Tibial nerve (tissue), 4 donors: Measurements from ENCODE around the gene MAML2. TPM values are rescaled to one million over a fixed set of nuclear protein-coding genes. Genes with fewer than 3 reads are reported as not detected.
A peak's percentile ranks its signal among the peaks of the same experiment; 100 is the strongest.

Source experiments
- DNase-seq, 2 donors: peaks; one replicate each; pipeline ENCODE4 v3.0.0-alpha.2; 2019; ENCODE audit warnings: low spot score in 2 of 2
- H3K27ac ChIP-seq, 4 donors: fragments of 200-600 bp; sonication (generic) in 3 of 4; one replicate each; pipeline ENCODE4 v1.5.1; 2017 to 2019; ENCODE audit warnings: mild to moderate bottlenecking in 1 of 4
- H3K27me3 ChIP-seq, 2 donors: fragments of 200-600 bp; sonication (generic) in 1 of 2; one replicate each; pipeline versions ENCODE4 v1.5.1 to v1.6.0; 2017 to 2019
- H3K36me3 ChIP-seq, 3 donors: fragments of 200-600 bp; sonication (generic); one replicate each; pipeline ENCODE4 v1.5.1; 2018 to 2019
- H3K4me1 ChIP-seq, 4 donors: fragments of 200-600 bp; sonication (generic) in 3 of 4; one replicate each; pipeline ENCODE4 v1.5.1; 2017 to 2019
- H3K4me3 ChIP-seq, 4 donors: fragments of 200-600 bp; sonication (generic) in 3 of 4; one replicate each; pipeline ENCODE4 v1.5.1; 2017 to 2019; ENCODE audit warnings: mild to moderate bottlenecking in 1 of 4, moderate library complexity in 1 of 4
- H3K9me3 ChIP-seq, 4 donors: fragments of 200-600 bp; sonication (generic) in 3 of 4; one replicate each; pipeline ENCODE4 v1.5.1; 2017 to 2019
- EP300 ChIP-seq, 2 donors: sonication (generic); formaldehyde crosslinking; IDR thresholded peaks; one replicate each; pipeline ENCODE4 v1.6.1; 2017; ENCODE audit warnings: antibody characterized with exemption in 2 of 2, mild to moderate bottlenecking in 1 of 2
- POLR2A ChIP-seq, 2 donors: fragments of 450-650 bp; IDR thresholded peaks; one replicate each; pipeline ENCODE4 v1.6.1; 2017; ENCODE audit warnings: antibody characterized with exemption in 2 of 2, mild to moderate bottlenecking in 2 of 2, moderate library complexity in 2 of 2
- WGBS, 2 donors: methylation state at CpG; one replicate each; pipeline ENCODE4 v1.1.5; 2018; 5-methylcytosine and 5-hydroxymethylcytosine counted together
- total RNA-seq, 4 donors: library from RNA; depleted of rRNA; stranded (reverse); fragments of >200 nt; gene quantifications; one replicate each; pipeline ENCODE4 v1.1.0, GENCODE V29; 2016
- TF ChIP-seq, protein P1 (sequence below), 5 experiments: fragments of 200-600 bp in 3 of 5; fragments of 450-650 bp in 2 of 5; sonication (generic) in 3 of 5; IDR thresholded peaks; one replicate each; pipeline ENCODE4 v1.5.1; 2016 to 2019; ENCODE audit warnings: antibody characterized with exemption in 5 of 5, mild to moderate bottlenecking in 3 of 5, moderate library complexity in 2 of 5

Gene MAML2
- total RNA-seq, 4 donors from 2014 or later = 20.5 to 38.4 (median 27.9) TPM

DNA sequence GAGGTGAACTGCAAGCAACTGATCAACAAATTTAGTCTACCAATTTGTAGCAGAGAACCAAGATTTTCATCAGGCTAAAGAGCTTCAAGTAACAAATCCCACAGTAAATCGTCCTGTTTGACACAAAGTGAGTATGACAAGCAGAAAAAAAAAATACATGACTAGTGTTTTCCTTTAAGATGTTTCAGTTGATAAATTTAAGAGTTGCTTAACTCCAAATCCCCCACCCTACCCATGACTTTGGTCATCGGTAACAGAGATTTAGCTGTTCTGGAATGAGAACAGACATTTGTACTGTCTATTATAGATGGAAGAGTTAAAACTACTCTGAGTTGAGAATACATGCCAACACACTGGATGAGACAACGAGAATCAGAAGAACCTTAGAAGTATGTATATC is 254.1 kb downstream of the MAML2 start:
- Histone ChIP-seq H3K27me3 (no peaks in the 10 kb centered on the region), H3K9me3 (no peaks in the 10 kb centered on the region), H3K4me3 (no peak overlapping the region), H3K36me3 (peaks cover 0 to 9% (median 0%) of the 10 kb centered on the region in 3 donors), H3K4me1 (peaks cover 0 to 78% (median 23%) of the 10 kb centered on the region in 4 donors), H3K27ac (peak overlapping the region in 1 of 4 donors; percentile 76)
- no peak for DNase-seq
- TF ChIP-seq POLR2A (IDR thresholded peaks at IDR 0.05) (no peak), EP300 (IDR thresholded peaks at IDR 0.05) (no peak)
- TF ChIP-seq, protein P1, sequence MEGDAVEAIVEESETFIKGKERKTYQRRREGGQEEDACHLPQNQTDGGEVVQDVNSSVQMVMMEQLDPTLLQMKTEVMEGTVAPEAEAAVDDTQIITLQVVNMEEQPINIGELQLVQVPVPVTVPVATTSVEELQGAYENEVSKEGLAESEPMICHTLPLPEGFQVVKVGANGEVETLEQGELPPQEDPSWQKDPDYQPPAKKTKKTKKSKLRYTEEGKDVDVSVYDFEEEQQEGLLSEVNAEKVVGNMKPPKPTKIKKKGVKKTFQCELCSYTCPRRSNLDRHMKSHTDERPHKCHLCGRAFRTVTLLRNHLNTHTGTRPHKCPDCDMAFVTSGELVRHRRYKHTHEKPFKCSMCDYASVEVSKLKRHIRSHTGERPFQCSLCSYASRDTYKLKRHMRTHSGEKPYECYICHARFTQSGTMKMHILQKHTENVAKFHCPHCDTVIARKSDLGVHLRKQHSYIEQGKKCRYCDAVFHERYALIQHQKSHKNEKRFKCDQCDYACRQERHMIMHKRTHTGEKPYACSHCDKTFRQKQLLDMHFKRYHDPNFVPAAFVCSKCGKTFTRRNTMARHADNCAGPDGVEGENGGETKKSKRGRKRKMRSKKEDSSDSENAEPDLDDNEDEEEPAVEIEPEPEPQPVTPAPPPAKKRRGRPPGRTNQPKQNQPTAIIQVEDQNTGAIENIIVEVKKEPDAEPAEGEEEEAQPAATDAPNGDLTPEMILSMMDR (IDR thresholded peaks at IDR 0.05) = no peak
- WGBS, 2 donors = 56 to 57% methylated on average over 3 of the region's 3 CpGs

DNA sequence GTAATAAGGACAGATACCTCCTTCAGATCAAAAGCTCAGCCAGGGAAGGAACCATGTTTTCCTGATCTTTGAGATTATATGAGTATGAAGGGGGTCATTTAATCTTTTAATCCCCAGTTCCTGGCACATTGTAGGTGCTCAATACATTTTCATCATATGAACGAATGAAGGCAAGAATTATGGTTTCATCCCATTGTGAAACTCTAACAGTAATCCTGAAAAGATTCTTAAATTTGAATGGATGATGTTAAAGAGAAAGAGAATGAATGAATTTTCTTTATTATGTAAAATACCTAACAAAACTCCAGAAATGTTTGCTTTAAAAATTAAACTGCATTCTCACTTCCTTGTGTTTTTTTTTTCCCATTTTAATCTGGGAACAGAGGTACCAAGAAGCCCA is 256.9 kb downstream of the MAML2 start:
- Histone ChIP-seq H3K9me3 (no peaks in the 10 kb centered on the region), H3K4me3 (no peak overlapping the region), H3K36me3 (no peaks in the 10 kb centered on the region), H3K4me1 (peaks cover 0 to 65% (median 19%) of the 10 kb centered on the region in 4 donors), H3K27ac (no peak overlapping the region), H3K27me3 (no peaks in the 10 kb centered on the region)
- TF ChIP-seq EP300 (IDR thresholded peaks at IDR 0.05) = no peak
- TF ChIP-seq, protein P1 (IDR thresholded peaks at IDR 0.05) = no peak
- TF ChIP-seq POLR2A (IDR thresholded peaks at IDR 0.05) = no peak
- WGBS, 2 donors = 90 to 94% methylated on average over 1 of the region's 1 CpG
- no peak for DNase-seq

DNA sequence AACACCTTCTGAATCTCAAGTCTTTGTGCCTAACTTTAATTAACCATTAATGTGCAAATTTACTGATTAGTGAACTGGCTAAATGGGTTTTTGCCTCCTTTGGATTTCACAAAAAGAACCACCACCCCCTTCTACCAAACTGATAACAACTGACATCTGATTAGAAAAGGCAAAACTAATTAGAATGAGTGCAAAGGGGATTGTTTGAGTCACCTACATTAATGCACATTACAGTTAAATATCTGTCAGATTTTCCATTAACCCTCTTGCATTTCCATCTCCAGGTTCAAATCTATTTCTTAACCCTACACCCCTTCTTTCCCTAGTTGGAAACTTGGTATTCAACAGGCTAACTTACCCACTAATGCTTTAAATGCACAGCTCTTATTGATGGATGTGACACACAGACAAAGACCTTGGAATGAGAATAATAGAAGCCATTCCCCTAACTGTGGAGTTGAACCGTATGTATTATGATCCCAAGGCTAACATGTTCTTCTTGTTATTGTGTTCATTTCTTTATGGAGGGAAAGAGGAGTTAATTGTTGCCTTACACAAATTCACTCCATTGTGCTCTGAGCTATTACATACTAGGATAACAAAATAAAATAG is 257.6 kb downstream of the MAML2 start:
- DNase-seq = no peak
- Histone ChIP-seq H3K27me3 (no peaks in the 10 kb centered on the region), H3K27ac (no peak overlapping the region), H3K36me3 (no peaks in the 10 kb centered on the region), H3K4me3 (no peak overlapping the region), H3K9me3 (no peaks in the 10 kb centered on the region), H3K4me1 (peaks cover 0 to 58% (median 16%) of the 10 kb centered on the region in 4 donors)
- TF ChIP-seq, protein P1 (IDR thresholded peaks at IDR 0.05) = no peak
- TF ChIP-seq EP300 (IDR thresholded peaks at IDR 0.05) (no peak), POLR2A (IDR thresholded peaks at IDR 0.05) (no peak)
- WGBS, 2 donors = 78 to 97% methylated on average over 1 of the region's 1 CpG

DNA sequence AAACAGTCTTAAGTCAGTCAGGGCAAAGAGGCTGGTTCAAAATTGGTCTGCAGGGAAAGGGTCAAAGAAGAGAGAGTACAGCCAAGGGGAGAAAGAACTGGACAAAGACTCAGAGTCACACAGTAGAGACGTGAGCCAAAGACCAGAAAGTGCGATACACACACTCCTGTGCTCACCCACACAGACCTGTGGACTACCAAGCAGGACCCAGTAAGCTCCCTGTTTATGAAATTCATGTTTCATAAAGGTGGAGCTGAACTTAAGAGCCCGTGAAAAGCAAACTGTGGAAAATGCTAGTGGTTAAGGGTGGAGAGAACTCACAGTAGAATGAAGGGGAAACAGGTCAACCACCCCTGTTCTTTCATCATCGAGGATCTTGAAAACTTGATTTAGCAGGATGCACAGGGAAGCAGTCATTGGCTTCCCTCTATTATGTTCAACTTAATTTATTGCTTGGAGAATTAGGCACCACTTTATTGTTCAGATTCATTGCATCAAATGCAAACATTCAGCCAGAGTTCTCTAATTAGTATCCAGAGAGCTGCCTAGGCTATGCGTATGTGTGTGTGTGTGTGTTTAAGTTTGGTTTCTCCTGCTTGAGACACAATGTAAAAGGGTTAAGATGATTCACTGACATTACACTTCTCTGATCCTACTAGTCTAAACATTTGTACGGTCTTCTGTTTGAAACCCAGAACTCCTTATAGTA is 258.2 kb downstream of the MAML2 start:
- Histone ChIP-seq H3K4me3 (no peak overlapping the region), H3K27me3 (no peaks in the 10 kb centered on the region), H3K36me3 (no peaks in the 10 kb centered on the region), H3K27ac (peak overlapping the region in 2 of 4 donors; percentile 29 to 43), H3K9me3 (no peaks in the 10 kb centered on the region), H3K4me1 (peaks cover 0 to 51% (median 10%) of the 10 kb centered on the region in 4 donors)
- DNase-seq = no peak
- 71% methylated on average over 6 of the region's 6 CpGs for WGBS, 2 donors
- TF ChIP-seq, protein P1 (IDR thresholded peaks at IDR 0.05) = no peak
- TF ChIP-seq EP300 (IDR thresholded peaks at IDR 0.05) (no peak), POLR2A (IDR thresholded peaks at IDR 0.05) (no peak)

DNA sequence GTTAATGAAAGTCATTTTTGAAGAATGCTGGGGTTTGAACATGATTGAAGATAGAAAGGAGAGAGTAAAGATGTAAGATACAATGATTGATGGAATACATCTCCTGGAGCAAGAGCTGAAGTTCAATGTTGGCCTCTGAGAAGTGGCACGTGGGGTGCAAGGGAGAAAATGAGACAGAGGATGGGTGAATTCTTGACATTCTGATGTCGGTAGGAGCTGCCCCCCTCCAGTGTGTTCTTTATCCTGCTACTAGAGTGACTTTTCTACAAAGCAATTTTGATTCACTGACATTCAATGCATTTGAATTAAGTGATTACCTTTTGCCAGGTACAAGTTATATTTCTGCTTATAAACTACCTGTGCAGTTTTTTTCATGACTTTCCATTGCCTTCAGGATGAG is 260.1 kb downstream of the MAML2 start:
- no peaks in the 10 kb centered on the region for H3K36me3 ChIP-seq
- H3K4me3 ChIP-seq = no peak overlapping the region
- TF ChIP-seq POLR2A (IDR thresholded peaks at IDR 0.05) (no peak), EP300 (IDR thresholded peaks at IDR 0.05) (no peak)
- TF ChIP-seq, protein P1 (IDR thresholded peaks at IDR 0.05) = no peak
- WGBS, 2 donors = 72 to 87% methylated on average over 2 of the region's 2 CpGs
- peaks cover 0 to 50% (median 6%) of the 10 kb centered on the region in 4 donors for H3K4me1 ChIP-seq
- H3K27ac ChIP-seq = no peak overlapping the region
- no peak for DNase-seq
- no peaks in the 10 kb centered on the region for H3K27me3 ChIP-seq
- no peaks in the 10 kb centered on the region for H3K9me3 ChIP-seq
